AG04449 (cell line): ENCODE measurements around the gene TBX18.
A peak's percentile ranks its signal among the peaks of the same experiment; 100 is the strongest.

Experiments
- CTCF ChIA-PET: fragments of 350-600 bp; formaldehyde crosslinking; extraction: SDS; loops from one replicate; lab custom pipeline; 2021; ENCODE audit warnings: antibody characterized with exemption; lab: Yijun Ruan, JAX
- POLR2A ChIA-PET: fragments of 400-600, 350-600 bp; formaldehyde crosslinking; extraction: SDS; loops from one replicate; lab custom pipeline; 2020; ENCODE audit warnings: antibody characterized with exemption, inconsistent platforms; lab: Yijun Ruan, JAX
- DNase-seq: peaks from one replicate; pipeline ENCODE4 v3.0.0-alpha.2; 2010; ENCODE audit warnings: low read depth, low spot score
- H3K4me3 ChIP-seq: 2 replicates; pipeline ENCODE4 v1.5.1; 2011; ENCODE audit warnings: low read depth, mild to moderate bottlenecking, control low read depth, low read length
- CTCF ChIP-seq: IDR thresholded peaks from one replicate; pipeline ENCODE4 v1.5.1; 2011; ENCODE audit warnings: mild to moderate bottlenecking, moderate library complexity, low read length, control low read depth, inconsistent platforms; ENCODE audit not compliant: insufficient read depth; ENCODE audit errors: missing control alignments

Gene TBX18

GRCh38 chr6:84653027-84653551 lies 111.3 kb downstream of the TBX18 start:
- ChIA-PET CTCF (interaction anchor here (1.2 kb wide), 1 partner anchor 12 kb away, joined by 5 read pairs; no protein-coding TSS in a partner anchor), POLR2A (interaction anchor here (1.3 kb wide), 1 partner anchor 110 kb away, joined by 3 read pairs; no protein-coding TSS in a partner anchor)
- DNase-seq, result no peak
- TF ChIP-seq CTCF, result no peak
- no peak overlapping the region for H3K4me3 ChIP-seq

GRCh38 chr6:84652356-84653026 lies 111.9 kb downstream of the TBX18 start:
- no peak for TF ChIP-seq CTCF
- POLR2A ChIA-PET, result interaction anchor here (1.3 kb wide), 1 partner anchor 111 kb away, joined by 3 read pairs; no protein-coding TSS in a partner anchor

GRCh38 chr6:84651583-84651982 lies 112.8 kb downstream of the TBX18 start:
- no peak for TF ChIP-seq CTCF
- no peak overlapping the region for H3K4me3 ChIP-seq
- ChIA-PET CTCF (no interaction called here), POLR2A (interaction anchor here (1.1 kb wide), 1 partner anchor 111 kb away, joined by 3 read pairs; no protein-coding TSS in a partner anchor)
- DNase-seq, result no peak

More at GRCh38 chr6:84652356-84653026, 111.9 kb downstream of the TBX18 start:
- peak; percentile 85 for DNase-seq
- CTCF ChIA-PET, result interaction anchor here (1.2 kb wide), 1 partner anchor 13 kb away, joined by 5 read pairs; no protein-coding TSS in a partner anchor
- no peak overlapping the region for H3K4me3 ChIP-seq

GRCh38 chr6:84648444-84648843 lies 116.0 kb downstream of the TBX18 start:
- POLR2A ChIA-PET, result no interaction called here
- no peak for TF ChIP-seq CTCF
- CTCF ChIA-PET, result no interaction called here
- no peak overlapping the region for H3K4me3 ChIP-seq
- DNase-seq, result no peak

GRCh38 chr6:84645563-84646266 lies 118.7 kb downstream of the TBX18 start:
- POLR2A ChIA-PET, result no interaction called here
- CTCF ChIA-PET, result interaction anchor here (1.3 to 2.0 kb wide), 3 partner anchors 19 to 218 kb away, joined by 3 to 4 read pairs (median 4); no protein-coding TSS in a partner anchor
- H3K4me3 ChIP-seq, result no peak overlapping the region
- DNase-seq, result no peak
- no peak for TF ChIP-seq CTCF
